ENCODE results near the gene MICA.
"Not testable (repeated sequence)": the region's sequence is repeated elsewhere in the genome, so short reads cannot be mapped to it uniquely, and the experiment has no call there.

MICA gene

GRCh38 chr6:31416394-31417014, 13.1 kb downstream of the MICA start:
- no peak for DNase-seq

- DNase-seq: no peak
Measured at GRCh38 chr6:31418251-31418650, 14.9 kb downstream of the MICA start.

- no peak for DNase-seq
Measured at GRCh38 chr6:31419842-31420241, 16.4 kb downstream of the MICA start.

GRCh38 chr6:31420546-31420945, 17.2 kb downstream of the MICA start:
- DNase-seq: no peak

GRCh38 chr6:31422587-31422986, 19.2 kb downstream of the MICA start:
- no peak for DNase-seq

GRCh38 chr6:31423550-31423949, 20.2 kb downstream of the MICA start:
- no peak for DNase-seq

- DNase-seq: no peak
Measured at GRCh38 chr6:31426395-31427354, 23.3 kb downstream of the MICA start.

- DNase-seq: no peak
Measured at GRCh38 chr6:31430449-31430848, 27.1 kb downstream of the MICA start.

GRCh38 chr6:31435051-31435450, 31.7 kb downstream of the MICA start:
- not testable (repeated sequence) for DNase-seq

GRCh38 chr6:31438222-31438621, 34.8 kb downstream of the MICA start:
- DNase-seq: no peak

GRCh38 chr6:31438677-31439076, 35.3 kb downstream of the MICA start:
- DNase-seq: no peak

- DNase-seq: no peak
Measured at GRCh38 chr6:31441365-31442267, 38.2 kb downstream of the MICA start.

GRCh38 chr6:31446481-31446880, 43.1 kb downstream of the MICA start:
- no peak for DNase-seq

GRCh38 chr6:31446999-31447789, 43.8 kb downstream of the MICA start:
- not testable (repeated sequence) for DNase-seq

- DNase-seq: no peak
Measured at GRCh38 chr6:31450751-31451150, 47.4 kb downstream of the MICA start.

- DNase-seq: no peak
Measured at GRCh38 chr6:31452859-31453258, 49.5 kb downstream of the MICA start.

GRCh38 chr6:31453259-31453658, 49.9 kb downstream of the MICA start:
- no peak for DNase-seq

GRCh38 chr6:31459864-31460263, 56.5 kb downstream of the MICA start:
- not testable (repeated sequence) for DNase-seq

GRCh38 chr6:31460361-31461025, 57.1 kb downstream of the MICA start:
- DNase-seq: no peak

- DNase-seq: no peak
Measured at GRCh38 chr6:31462026-31462963, 58.9 kb downstream of the MICA start.

All from GF-D8 (cell line).